HG02970 (cell line): ENCODE results near the gene LINC00305.

Experiments used
- ATAC-seq: cut with Tn5 transposase; IDR thresholded peaks from one replicate; pipeline ENCODE4 v1.9.1; 2021; ENCODE audit warnings: mild to moderate bottlenecking, moderate library complexity, moderate number of reproducible peaks; ENCODE audit not compliant: unreplicated experiment, low FRiP score

LINC00305 gene

GRCh38 chr18:64116571-64117175 is 32.2 kb downstream of the LINC00305 start:
- ATAC-seq, result no peak

- no peak for ATAC-seq
These were observed 33.0 kb downstream of the LINC00305 start for GRCh38 chr18:64115881-64116280.

- no peak for ATAC-seq
These were observed 36.9 kb downstream of the LINC00305 start for GRCh38 chr18:64111950-64112349.

GRCh38 chr18:64110692-64111480 is 38.0 kb downstream of the LINC00305 start:
- no peak for ATAC-seq

- ATAC-seq, result no peak
These were observed 44.9 kb downstream of the LINC00305 start for GRCh38 chr18:64103986-64104385.

GRCh38 chr18:64100116-64100922 is 48.6 kb downstream of the LINC00305 start:
- no peak for ATAC-seq

GRCh38 chr18:64099244-64099643 is 49.6 kb downstream of the LINC00305 start:
- ATAC-seq, result no peak

DNA sequence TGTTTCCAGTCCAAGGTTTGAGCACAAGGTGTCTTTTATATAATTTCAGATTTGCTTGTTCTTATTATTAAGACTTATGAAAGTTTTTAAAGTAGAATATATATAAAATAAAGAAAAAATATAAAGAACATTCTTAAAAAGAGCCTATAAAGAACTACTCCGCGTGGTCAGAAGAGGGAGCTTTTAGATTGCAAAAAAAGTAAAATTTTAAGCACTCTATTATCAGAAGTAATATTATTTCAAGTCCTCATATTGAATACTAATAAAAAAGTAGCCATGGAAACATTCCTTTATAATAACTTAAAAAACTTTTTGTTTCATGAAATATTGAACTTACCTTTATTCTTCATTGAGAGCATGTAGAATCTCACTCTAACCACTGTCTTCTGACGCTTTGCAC is 51.4 kb downstream of the LINC00305 start:
- ATAC-seq, result no peak

- no peak for ATAC-seq
These were observed 53.8 kb downstream of the LINC00305 start for GRCh38 chr18:64095056-64095455.

DNA sequence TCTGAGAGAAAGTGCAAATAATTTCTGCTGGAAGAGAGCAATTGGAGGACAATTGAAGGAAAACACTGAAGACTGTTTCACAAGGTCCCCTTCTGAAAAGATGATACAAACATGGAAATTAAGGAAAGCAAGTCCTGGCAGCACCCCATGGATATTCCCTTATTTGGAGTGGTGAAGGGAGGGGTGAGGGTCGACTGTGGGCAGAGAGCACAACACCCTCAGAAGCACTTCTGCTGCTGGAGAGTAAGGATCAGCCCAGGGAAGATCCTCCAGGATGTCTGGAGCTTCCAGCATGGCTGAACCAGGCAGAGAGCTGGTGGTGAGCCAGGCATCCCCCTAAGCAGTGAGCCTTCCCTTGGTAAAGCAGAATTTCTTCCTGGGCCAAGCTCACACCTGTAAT is 54.7 kb downstream of the LINC00305 start:
- no peak for ATAC-seq

DNA sequence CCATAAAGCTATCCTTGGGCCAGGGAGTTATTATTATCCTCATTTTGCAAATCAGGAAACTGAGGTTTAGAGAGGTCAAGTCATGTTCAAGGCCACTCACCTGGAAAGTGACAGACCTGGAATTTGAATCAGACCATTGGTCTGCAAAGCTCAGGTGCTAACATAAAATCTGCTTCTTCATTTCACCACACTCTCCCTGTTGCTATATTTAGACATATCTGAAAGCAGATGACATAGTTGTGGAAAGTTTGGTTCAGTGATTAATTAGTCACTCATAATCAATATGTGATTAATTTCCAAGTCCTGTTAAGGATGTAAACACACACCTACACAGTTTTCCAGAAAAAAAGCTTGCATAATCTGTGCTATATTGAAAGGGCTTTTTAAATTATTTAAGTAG is 57.4 kb downstream of the LINC00305 start:
- no peak for ATAC-seq

DNA sequence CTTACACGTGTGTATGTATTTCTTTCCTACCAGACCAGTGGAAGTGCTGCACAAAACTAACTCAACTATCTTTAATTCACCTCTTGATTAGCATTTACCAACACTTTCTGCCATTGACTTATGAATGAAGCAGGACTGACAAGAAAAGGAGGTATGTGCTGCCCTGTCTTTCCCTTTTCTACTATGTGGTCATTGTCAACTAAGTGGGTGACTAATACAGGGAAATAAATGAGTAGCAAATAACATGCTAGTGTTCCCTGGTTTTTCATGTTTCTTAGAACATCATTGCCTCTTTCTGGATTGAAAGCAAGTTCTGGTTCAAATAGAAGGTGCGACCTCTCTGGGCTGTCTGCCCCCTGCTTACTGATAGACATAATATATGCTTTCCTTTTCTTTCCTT is 58.0 kb downstream of the LINC00305 start:
- ATAC-seq, result no peak

- ATAC-seq, result no peak
These were observed 65.0 kb downstream of the LINC00305 start for GRCh38 chr18:64083916-64084315.

GRCh38 chr18:64082513-64082912 is 66.4 kb downstream of the LINC00305 start:
- no peak for ATAC-seq

GRCh38 chr18:64082054-64082453 is 66.8 kb downstream of the LINC00305 start:
- ATAC-seq, result no peak

GRCh38 chr18:64073971-64074370 is 74.9 kb downstream of the LINC00305 start:
- no peak for ATAC-seq

- ATAC-seq, result no peak
These were observed 93.9 kb downstream of the LINC00305 start for GRCh38 chr18:64055019-64055418.

DNA sequence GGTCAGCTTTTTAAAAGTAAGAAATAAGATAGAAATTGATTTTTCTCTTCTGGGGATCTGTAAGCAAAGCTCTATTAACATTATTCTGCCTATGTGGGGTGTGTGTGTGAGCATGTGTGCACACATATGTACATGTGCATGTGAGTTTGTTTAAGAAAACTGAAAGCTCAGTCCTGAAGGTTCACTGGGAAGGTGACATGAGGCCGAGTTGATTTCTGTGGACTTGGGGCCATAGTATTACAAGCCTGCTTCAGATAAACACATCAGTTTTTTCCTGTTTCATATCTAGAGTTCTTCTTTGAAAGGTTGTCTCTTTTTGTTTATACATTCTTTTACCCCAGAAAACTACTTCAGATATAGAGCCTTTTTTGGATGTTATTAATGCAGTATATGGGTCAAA is 95.6 kb downstream of the LINC00305 start:
- no peak for ATAC-seq

DNA sequence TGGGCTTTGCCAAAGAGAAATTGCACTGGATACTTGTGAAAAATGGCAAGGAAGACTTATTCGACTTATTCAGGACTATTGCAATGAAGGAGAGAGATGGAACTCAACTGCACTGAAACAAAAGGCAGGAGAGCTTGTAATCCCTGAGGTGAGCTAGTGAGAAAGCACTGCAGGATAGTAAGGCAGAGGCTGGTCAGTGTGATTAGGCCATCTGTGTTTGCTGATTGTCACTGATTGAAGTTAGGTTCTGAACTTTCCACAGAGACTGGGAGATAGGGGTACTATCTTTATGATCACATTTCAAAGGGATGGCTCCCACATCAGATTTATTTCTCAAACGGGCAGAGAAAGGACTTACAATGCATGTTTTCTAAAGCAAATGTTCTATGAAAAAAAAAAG is 96.1 kb downstream of the LINC00305 start:
- ATAC-seq, result no peak

- ATAC-seq, result no peak
These were observed 104.3 kb downstream of the LINC00305 start for GRCh38 chr18:64044616-64045015.

DNA sequence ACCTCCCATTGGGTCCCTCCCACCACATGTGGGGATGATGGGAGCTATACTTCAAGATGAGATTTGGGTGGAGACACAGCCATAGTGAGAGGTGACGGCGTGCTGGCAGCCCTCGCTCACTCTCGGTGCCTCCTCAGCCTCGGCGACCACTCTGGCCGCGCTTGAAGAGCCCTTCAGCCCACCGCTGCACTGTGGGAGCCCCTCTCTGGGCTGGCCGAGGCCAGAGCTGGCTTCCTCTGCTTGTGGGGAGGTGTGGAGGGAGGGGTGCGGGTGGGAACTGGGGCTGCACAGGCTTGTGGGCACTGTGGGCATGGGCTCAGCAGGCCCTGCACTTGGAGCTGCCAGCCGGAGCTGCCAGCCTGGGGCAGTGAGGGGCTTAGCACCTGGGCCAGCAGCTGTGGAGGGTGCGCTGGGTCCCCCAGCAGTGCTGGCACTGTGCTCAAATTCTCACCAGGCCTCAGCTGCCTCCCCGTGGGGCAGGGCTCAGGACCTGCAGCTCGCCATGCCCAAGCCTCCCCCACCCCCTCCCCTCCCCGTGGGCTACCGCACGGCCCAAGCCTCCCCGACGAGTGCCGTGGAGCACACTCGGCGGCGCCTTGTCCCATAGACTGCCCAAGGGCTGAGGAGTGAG is 106.0 kb downstream of the LINC00305 start:
- no peak for ATAC-seq
